HepG2 (cell line): ENCODE data around the gene EPDR1. TPM values are rescaled to one million over a fixed set of nuclear protein-coding genes. Genes with fewer than 3 reads are reported as not detected.
A peak's percentile ranks its signal among the peaks of the same experiment; 100 is the strongest.

Experiments
- E2F2 ChIP-seq: sonication (generic); formaldehyde crosslinking; IDR thresholded peaks from 2 replicates; pipeline ENCODE4 v1.4.0; 2020; ENCODE audit warnings: missing genetic modification reagents, borderline replicate concordance
- ELK4 ChIP-seq: sonication (generic); formaldehyde crosslinking; IDR thresholded peaks from 2 replicates; pipeline ENCODE4 v1.9.0; 2021; ENCODE audit warnings: missing genetic modification reagents, borderline replicate concordance
- FOXP1 ChIP-seq, 2 experiments: fragments of 450-650 bp in 1 of 2; IDR thresholded peaks; 2 replicates each; pipeline ENCODE4 v1.6.1; 2017 to 2018; ENCODE audit warnings: antibody characterized with exemption in 1 of 2
- NCOA2 ChIP-seq: sonication (generic); formaldehyde crosslinking; IDR thresholded peaks from 2 replicates; pipeline ENCODE4 v1.8.0; 2022; ENCODE audit warnings: inconsistent platforms
- NFKB2 ChIP-seq: sonication (generic); formaldehyde crosslinking; IDR thresholded peaks from 2 replicates; pipeline ENCODE4 v1.4.0; 2020; ENCODE audit warnings: missing genetic modification reagents, borderline replicate concordance
- PAXIP1 ChIP-seq: sonication (generic); formaldehyde crosslinking; conservative IDR thresholded peaks from 2 replicates; pipeline ENCODE4 v1.4.0; 2020; ENCODE audit warnings: mild to moderate bottlenecking, missing genetic modification reagents, moderate library complexity
- REST ChIP-seq, 2 experiments: IDR thresholded peaks; 2 replicates each; pipeline ENCODE4 v1.6.1; 2011 to 2012; ENCODE audit warnings: low read length in 2 of 2, borderline replicate concordance in 1 of 2, low read depth in 1 of 2, mild to moderate bottlenecking in 1 of 2, moderate library complexity in 1 of 2
- SP1 ChIP-seq, 2 experiments: fragments of 450-650 bp in 1 of 2; sonication (generic) in 1 of 2; formaldehyde crosslinking in 1 of 2; IDR thresholded peaks; 2 replicates each; pipeline versions ENCODE4 v1.4.0 to v1.6.1; 2016 to 2020; ENCODE audit warnings: missing genetic modification reagents in 1 of 2
- ZBTB7B ChIP-seq: sonication (generic); formaldehyde crosslinking; IDR thresholded peaks from 2 replicates; pipeline ENCODE4 v1.4.0; 2020; ENCODE audit warnings: missing genetic modification reagents
- ZNF138 ChIP-seq: sonication (generic); formaldehyde crosslinking; IDR thresholded peaks from 2 replicates; pipeline ENCODE4 v1.5.0; 2020; ENCODE audit warnings: mild to moderate bottlenecking, low read depth, missing genetic modification reagents
- ZNF282 ChIP-seq: fragments of 450-650 bp; IDR thresholded peaks from 2 replicates; pipeline ENCODE4 v1.6.1; 2018; ENCODE audit not compliant: partially characterized antibody
- ZNF3 ChIP-seq: IDR thresholded peaks from 2 replicates; pipeline ENCODE4 v1.7.0; 2017; ENCODE audit warnings: inconsistent platforms
- ZNF333 ChIP-seq: sonication (generic); formaldehyde crosslinking; IDR thresholded peaks from 2 replicates; pipeline ENCODE4 v1.4.0; 2020; ENCODE audit warnings: mild to moderate bottlenecking, missing genetic modification reagents, borderline replicate concordance
- ZNF687 ChIP-seq: sonication (generic); formaldehyde crosslinking; IDR thresholded peaks from 2 replicates; pipeline ENCODE4 v1.5.1; 2020; ENCODE audit warnings: mild to moderate bottlenecking, missing genetic modification reagents, moderate library complexity
- polyA plus RNA-seq, 8 experiments: library from polyadenylated mRNA; depleted of rRNA in 3 of 8; stranded (reverse) in 7 of 8; unstranded in 1 of 8; fragments of >200 nt; fragmentation: Illumina TruSeq in 4 of 8; extraction: Trizol in 4 of 8; gene quantifications; 2 replicates each; pipeline versions ENCODE4 v1.2.1 to v1.2.3, GENCODE V29; 2011 to 2016; ENCODE audit warnings: low read depth in 4 of 8, missing spikeins in 1 of 8, mixed read lengths in 1 of 8; ENCODE audit not compliant: insufficient read depth in 1 of 8
- total RNA-seq, 5 experiments: library from RNA; depleted of rRNA; stranded (reverse); fragments of >200 nt; fragmentation: Illumina TruSeq; extraction: Trizol; gene quantifications; 2 replicates each; pipeline ENCODE4 v1.2.3, GENCODE V29; 2016; ENCODE audit warnings: low read depth in 1 of 5

The EPDR1 gene
- total and polyA plus RNA-seq, 2 of the 13 experiments (the other 11 are each of a cell fraction or from before 2014, with no cell fraction given) = 38.3 to 50.2 TPM

GRCh38 chr7:37942934-37943610 lies 22.6 kb downstream of the EPDR1 start (continued):
- TF ChIP-seq PAXIP1 (CRISPR knock-in tag) (peak; percentile 100), ELK4 (CRISPR knock-in tag) (no peak), REST (IDR thresholded peaks at IDR 0.05; ENCODE audit: borderline replicate concordance in 1 of 2, low read depth in 1 of 2, low read length in 2 of 2) (peak in 1 of 2 experiments; percentile 38; a peak in 1 of 4 replicates), SP1 (IDR thresholded peaks at IDR 0.05) (no peak), SP1 (CRISPR knock-in tag; IDR thresholded peaks at IDR 0.05) (peak; percentile 49), ZNF687 (CRISPR knock-in tag) (peak; percentile 98), E2F2 (CRISPR knock-in tag) (no peak), ZNF333 (no peak), ZBTB7B (CRISPR knock-in tag) (peak; percentile 82), ZNF138 (CRISPR knock-in tag) (no peak), ZNF282 (no peak), NFKB2 (CRISPR knock-in tag) (peak; percentile 60; the same call in 1 of the 2 replicates), FOXP1 (IDR thresholded peaks at IDR 0.05) (peak; percentile 80), FOXP1 (CRISPR knock-in tag; IDR thresholded peaks at IDR 0.05) (peak; percentile 95), ZNF3 (CRISPR knock-in tag) (0 out of 2 replicates have a peak, but pooled peaks have one; percentile 47), NCOA2 (CRISPR knock-in tag) (peak; percentile 100)
